ENCODE measurements around the gene LRRC32.
"Not testable (repeated sequence)": the region's sequence is repeated elsewhere in the genome, so short reads cannot be mapped to it uniquely, and the experiment has no call there.

LRRC32 gene

GRCh38 chr11:76644591-76644990 lies 26.0 kb downstream of the LRRC32 start:
- peak; percentile 57 for DNase-seq

DNA sequence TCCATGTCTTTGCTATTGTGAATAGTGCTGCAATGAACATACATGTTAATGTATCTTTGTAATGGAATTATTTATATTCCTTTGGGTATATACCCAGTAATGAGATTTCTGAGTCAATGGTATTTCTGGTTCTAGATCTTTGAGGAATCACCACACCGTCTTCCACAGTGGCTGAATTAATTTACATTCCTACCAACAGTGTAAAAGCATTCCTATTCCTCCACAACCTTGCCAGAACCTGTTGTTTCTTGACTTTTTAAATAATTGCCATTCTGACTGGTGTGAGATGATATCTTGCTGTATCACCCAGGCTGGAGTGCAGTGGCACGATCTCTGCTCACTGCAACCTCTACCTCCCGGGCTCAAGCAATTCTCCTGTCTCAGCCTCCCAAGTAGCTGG lies 26.8 kb downstream of the LRRC32 start:
- not testable (repeated sequence) for DNase-seq

DNA sequence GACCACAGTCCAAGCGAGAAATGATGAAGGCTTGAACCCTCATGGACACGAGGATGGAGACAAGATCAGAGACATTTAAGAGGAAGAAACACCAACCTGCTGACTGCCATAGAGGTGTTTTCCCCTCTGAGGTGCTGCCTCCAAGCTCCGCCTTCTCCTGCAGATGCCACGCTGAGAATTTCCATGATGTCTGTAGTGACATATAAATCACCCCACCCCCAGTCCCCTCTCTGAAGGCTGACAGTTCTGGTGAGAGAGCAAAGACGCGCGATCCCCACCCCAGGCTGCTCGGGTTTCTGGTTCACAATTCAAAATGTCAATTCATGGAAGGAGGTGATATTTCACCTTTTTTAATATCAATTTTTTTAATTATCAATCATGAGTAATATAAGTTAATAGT lies 28.2 kb downstream of the LRRC32 start:
- no peak for DNase-seq

DNA sequence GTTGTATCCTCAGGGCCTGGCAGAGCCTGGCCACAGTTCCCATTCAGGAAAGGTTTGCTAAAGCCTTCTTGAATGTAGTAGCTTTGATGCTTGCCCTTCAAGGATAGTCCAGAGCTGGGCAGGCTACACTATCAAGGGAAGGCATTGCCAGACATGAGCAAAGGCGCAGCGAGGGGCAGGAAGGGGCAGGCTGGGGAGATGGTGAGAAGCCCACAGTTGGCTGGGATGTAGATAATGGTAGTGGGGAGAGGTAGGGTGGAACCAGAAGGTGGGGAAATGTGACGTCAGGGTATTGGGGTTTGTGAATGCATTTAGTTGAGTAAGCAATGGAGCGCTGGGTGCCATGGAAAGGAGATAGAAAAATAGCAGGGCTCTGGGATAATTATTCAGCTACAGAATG lies 28.6 kb downstream of the LRRC32 start:
- no peak for DNase-seq

DNA sequence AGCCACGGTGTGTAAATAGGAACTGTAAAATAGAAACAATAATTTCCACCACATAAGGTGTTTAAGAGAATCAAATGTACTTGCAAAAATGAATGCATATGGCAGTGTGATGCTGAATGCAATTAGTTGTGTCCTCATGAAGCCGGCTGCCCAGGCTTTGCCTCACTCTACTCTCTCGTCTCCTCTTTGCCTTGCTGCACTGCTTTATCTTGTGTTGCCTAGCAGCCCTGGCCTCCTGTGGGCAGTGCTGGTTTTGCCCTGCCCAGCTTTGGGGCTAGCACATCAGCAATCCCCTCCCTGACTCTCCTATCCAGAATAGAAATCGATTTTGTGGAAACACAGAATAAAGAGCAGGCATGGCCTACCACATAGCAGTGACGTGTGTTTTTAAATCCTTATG lies 30.0 kb downstream of the LRRC32 start:
- DNase-seq = no peak

GRCh38 chr11:76639621-76640020 lies 30.9 kb downstream of the LRRC32 start:
- DNase-seq = no peak

DNA sequence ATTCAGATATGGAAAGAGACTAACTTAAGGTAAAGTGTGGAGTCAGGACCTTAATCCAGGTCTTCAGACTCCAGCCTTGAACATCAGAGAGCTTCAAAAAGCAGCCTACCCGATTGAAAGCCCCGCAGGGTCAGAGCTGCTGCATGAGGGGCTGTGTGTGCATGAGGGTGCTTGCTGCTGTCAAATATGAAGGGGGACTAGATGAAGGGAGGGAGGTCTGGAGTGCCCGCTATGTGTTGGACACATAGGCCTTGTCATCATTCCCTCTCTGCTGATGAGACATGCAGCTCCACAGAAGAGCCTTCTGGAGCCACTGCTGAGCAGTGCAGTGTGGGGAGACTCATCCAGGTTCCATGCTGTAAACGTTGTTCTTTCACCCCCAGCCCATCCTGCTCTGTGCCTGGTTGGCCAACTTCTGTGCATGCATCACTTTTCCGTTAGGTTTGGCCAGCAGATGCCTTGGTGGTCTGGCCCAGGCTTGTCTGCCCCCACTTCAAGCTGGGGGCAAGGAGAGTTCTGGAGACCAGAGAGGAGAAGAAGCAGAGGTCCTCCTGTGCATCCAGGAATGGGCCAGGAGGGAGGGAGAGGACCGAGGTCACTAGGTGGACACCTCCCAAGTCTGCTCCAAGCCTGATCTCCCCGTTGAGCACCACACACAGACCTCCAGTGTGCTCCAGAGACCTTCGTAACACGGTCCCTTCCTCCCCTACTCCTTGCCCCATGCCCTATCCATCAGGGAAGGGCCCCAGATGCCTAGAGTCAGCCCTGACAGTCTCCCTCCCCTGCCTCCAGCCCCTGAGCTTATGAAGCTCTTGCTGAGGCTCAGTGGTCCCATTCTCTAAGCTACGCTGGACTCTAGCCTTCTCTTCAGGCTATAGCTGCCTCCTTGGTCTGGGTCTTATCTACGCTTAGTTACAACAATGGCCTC lies 32.0 kb downstream of the LRRC32 start:
- no peak for DNase-seq

- DNase-seq = no peak
Measured at GRCh38 chr11:76637491-76638269, 32.9 kb downstream of the LRRC32 start.

DNA sequence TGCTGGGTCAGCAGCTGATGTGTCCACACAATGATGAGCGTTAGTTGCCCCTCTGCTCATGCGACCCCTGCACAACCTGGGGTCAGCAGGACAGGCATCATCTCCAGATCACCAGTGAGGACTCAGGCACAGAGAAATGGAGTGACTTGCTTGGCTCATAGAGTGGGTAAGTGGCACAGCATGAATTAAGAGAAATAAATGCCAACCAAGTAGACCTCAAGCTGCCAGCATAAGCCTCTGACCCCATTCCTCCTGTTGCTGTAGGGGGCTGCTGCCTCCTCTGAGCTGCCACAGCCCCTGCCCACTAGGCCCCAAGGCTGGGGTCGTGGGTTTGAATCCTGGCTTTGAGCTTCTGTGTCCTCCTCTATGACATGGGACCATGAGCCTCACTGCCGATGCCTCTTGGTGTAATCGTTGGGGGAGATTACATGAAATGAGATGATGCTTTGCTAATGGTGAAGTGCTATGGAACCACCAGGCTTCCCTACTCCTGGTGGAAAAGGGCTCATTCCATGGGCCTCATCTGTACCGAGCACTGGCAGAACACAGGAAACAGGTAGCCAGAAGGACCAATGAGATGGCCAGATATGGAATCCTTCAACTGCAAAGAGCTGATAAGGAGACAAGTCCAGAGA lies 33.6 kb downstream of the LRRC32 start:
- no peak for DNase-seq

GRCh38 chr11:76635991-76636738 lies 34.4 kb downstream of the LRRC32 start:
- no peak for DNase-seq

DNA sequence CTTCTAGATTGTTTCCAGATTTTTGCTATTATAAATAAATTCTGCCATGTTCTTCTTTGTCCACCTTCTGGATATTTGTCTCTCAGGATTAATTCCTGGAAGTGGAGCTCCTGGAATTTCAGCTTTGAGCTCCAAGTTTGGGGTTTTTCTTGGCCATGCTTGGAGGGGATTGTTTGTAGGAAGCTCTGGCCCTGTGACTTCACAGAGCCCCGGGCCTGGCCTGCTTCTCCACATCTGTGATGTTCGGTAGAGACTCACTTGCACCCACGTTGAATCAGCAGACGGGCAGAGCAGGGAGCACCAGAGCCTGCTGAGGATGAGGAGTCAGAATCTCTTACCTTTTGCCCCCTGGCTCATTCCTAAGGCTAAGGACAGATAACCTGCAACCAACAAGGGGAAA lies 35.7 kb downstream of the LRRC32 start:
- DNase-seq = no peak

DNA sequence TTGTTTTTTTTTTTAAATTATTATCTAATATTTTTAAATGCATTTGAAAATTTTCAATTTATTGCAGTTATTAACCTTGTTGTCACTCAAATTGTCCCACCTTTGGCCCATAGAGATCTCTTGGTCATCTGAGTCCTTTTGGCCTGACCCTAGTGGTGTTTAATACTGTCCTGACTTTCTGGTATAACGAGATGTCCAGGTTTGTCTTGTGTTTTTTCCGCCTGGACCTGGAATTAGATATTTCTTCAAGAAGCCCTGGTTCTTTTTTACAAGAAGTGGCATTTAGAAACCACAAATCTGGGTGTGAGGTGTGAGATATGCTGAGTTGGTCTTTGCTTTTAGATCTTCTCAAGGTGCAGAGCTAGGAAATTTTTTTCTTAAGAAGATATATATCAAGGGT lies 38.1 kb downstream of the LRRC32 start:
- no peak for DNase-seq

GRCh38 chr11:76631566-76632308 lies 38.8 kb downstream of the LRRC32 start:
- DNase-seq = no peak

GRCh38 chr11:76630600-76631281 lies 39.8 kb downstream of the LRRC32 start:
- no peak for DNase-seq

DNA sequence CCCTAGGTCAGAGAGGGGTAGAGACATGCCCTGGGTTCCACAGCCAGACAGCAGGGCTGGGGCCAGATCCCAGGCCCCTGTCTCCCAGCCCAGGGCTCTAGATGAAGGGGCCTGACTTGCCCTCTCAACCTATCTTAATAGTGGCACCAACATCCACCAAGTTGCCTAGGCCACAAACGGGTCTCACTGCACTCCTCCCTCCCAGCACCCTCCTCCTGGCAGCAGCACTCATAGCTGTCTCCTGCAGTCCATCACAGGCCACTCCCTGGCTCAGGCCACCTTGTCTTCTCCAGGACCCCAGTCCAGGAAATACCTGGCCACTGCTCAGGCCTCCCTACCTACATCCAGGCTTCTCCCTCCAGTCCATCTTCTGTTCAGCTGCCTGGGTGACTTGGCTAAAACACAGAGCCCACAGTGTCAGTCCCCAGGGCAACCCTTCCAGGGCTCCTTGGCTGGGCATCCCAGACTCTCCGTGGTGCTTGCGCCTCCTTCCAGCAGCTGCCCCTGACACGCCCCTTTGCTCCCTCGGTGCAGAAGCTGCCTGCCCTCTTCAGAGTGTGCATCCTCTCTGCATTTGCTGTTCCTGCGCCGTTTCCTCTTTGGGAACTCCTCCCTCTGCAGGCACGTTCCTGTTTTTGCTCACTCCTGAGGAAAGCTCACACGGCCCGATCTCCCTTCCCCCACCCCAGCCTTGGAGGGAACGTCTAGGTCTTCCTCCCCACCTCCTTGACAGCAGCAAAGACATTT lies 40.5 kb downstream of the LRRC32 start:
- no peak for DNase-seq

DNA sequence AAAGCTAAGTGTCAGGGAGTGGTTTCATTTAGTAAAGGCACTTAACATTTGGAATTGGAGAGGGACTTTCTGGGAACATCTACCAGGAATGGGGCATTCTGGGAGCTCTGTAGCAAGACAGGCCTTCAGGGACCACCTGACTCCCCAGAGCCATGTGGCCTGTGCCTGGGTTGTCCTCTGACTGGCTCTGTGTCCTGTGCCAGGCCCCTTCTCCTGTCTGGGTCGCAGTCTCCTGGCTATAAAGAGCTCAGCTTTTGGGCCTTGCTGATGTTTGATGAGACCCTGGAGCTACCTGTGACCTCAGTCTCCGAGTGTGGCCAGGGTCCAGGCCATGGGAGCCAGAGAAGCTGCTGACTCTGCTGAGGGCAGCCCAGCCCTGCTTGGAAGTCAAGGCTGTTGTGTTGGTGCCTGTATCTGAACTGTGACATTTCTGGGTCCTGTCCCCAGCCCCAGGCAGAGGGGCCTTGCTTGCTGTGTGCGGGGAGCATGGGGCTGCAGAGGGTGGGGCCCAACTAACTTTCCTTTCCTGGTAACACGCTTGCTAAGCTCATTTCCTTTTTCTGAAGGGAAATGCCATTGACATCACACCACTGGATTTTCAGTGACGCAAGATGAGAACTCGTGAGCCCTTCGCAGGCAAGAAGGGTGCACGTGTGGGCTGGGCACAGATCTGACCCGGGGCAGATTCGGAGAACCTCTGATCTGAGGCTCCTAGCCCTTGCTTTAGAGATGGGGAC lies 41.3 kb downstream of the LRRC32 start:
- no peak for DNase-seq

DNA sequence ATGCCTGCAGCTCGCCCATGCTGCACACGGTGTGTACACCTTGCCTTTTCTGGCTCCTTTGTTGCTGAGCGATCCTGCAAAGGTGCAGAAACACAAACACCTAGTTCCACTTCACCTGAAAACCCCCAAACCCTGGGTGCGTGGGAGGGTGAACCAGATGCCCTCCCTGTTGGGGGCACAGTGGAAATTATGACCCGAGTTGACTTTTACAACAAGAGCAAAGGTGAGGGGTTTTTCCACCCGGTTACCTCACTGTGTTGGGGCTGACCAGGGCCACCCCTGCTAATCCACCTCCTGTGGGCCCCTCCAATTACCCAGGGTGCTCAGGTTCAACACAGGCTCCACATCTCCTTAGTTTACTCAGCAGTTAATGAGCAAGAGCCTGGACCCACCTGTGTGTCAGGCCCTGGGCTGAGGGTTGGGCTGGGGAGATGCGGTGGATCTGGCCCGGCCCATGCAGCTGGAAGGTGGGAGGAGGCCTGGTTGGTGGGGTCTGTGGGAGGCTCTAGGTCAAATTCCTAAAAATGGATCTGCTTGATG lies 42.1 kb downstream of the LRRC32 start:
- no peak for DNase-seq

DNA sequence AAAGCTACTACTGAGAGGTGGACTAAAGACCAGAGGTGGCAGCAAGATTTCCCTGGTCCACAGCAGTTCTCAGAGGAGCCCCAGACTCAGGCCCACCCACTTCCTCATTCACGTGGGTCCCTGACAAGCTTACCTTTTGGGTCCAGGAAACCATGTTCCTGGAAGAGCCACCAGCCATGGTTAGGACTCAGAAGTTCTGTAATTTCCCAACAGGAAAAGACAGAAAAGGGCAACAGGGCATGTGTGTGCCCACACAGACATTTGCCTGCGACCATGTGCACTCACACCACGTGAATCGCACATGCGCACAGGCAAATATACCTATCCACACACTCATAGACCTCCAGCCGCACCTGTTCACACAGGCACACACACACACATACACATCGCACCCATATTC lies 42.9 kb downstream of the LRRC32 start:
- DNase-seq = no peak

GRCh38 chr11:76626921-76627401 lies 43.6 kb downstream of the LRRC32 start:
- no peak for DNase-seq

DNA sequence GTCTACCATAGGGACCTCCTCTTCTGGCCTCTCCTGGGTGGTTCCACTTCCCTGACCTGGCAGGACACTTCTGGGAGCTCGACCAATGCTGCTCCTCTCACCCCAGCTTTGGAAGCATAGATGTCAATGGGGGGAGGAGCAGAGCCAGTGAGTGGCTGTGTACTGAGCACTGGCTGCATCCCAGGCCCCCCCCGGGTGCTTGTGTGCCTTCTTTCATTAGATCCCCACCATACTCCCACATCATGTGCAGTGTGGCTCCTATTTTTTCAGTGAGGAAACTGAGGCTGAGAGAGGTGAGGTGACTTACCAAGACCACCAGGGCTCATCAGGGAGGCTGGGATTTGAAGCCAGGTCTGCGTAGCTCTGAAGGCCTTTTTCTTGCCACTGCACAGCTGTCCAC lies 44.3 kb downstream of the LRRC32 start:
- no peak for DNase-seq
